ENCODE measurements around the gene UNC13C.

The UNC13C gene

DNA sequence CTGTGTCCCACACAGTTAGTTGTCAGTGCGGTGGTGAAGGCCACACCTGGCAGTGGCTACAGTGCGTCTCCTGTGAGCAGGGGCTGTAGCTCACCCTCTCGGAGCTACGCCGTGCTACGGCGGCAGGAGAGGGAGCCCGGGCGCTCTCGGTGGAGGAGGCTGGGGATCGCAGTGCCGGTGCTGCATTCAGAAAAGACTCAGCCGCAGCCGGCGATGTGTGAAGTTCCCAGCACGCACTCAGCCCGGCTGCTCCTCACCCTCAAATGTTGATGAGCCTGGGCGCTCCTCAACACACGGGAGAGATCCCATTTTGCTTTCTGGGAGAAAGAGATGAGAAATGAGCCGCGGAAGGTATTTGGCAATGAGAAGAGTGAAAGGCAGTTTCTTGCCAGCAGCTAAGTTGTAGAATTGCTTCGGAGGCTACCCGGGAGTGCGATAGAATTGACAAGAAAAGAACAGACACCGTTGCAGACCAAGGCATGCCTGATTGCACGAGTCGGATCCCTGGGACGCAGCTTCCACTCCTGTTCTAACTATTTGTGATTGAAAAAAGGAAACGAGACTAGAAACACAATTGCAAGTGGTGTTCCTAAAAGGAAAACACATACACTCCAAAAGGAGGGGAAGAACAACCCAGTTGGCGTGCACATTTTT lies at the start of gene UNC13C:
Gene UNC13C (plus strand): TSS at position 189 of the 654 bp plus-strand sequence. CDS start 34,463 bp downstream, outside the sequence.
- TF ChIP-seq GATA2 (IDR thresholded peaks at IDR 0.05; ENCODE audit: low read depth, low read length) (no peak), GATA3 (IDR thresholded peaks at IDR 0.05; ENCODE audit: low read depth, low read length) (no peak)

DNA sequence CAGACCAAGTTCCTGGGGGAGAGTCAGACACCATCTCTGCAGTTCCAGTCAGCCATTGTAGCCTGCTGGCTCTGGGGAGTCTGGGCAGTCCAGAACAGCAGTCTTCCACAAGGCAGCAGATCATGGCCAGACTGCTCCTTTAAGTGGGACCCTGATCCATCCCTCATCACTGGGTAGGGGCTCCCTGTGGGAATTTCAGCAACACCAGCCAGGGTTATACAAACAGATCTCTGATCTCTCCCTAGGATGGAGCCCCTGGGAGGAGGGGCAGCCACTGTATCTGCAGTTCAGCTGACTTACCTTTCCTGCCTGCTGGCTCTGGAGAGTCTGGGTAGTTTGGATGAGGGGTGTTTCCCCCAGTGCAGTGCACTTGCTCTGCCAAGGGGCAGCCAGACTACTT lies 42.1 kb upstream of the UNC13C start:
- no peak for TF ChIP-seq GATA2 (IDR thresholded peaks at IDR 0.05; ENCODE audit: low read depth, low read length)

DNA sequence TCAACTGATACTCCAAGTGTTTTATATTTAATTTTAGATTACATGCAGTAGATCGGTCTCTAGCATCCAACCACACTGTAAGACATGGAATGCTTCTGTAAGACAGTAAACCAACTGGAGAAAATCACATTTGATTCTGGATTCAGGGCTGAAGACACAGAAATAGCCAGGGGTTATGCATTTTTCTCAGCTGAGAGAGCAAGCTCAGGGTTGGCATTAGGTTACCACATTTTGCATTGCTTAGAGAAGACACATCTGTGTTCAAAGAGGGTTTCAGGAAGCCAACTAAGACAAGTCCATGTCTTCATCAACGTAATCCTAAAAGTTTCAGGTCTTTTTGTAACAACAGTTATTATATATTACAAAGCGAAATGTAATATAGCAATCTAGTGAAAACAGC lies 27.7 kb upstream of the UNC13C start:
- TF ChIP-seq GATA2 (IDR thresholded peaks at IDR 0.05; ENCODE audit: low read depth, low read length) (no peak), GATA3 (IDR thresholded peaks at IDR 0.05; ENCODE audit: low read depth, low read length) (no peak)

DNA sequence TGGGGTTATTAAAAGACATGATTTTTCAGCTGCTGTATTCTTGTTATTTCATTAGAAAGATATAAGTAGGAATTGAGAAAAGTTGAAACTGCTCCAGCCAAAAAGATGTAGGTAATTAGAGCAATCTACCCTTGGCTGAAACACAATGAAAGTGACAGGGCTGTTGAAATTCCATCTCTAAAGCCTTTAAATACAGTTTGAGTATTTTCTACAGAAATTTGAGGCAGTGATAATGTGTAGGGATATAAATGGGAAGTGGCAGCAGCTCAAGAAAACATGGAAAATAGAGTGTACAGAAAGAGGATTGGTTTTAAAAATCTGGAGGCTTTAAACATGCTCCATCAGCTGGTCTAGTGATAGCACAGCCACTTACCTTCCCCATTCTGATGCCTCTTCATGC lies 22.8 kb upstream of the UNC13C start:
- no peak for TF ChIP-seq GATA3 (IDR thresholded peaks at IDR 0.05; ENCODE audit: low read depth, low read length)
- no peak for TF ChIP-seq GATA2 (IDR thresholded peaks at IDR 0.05; ENCODE audit: low read depth, low read length)

DNA sequence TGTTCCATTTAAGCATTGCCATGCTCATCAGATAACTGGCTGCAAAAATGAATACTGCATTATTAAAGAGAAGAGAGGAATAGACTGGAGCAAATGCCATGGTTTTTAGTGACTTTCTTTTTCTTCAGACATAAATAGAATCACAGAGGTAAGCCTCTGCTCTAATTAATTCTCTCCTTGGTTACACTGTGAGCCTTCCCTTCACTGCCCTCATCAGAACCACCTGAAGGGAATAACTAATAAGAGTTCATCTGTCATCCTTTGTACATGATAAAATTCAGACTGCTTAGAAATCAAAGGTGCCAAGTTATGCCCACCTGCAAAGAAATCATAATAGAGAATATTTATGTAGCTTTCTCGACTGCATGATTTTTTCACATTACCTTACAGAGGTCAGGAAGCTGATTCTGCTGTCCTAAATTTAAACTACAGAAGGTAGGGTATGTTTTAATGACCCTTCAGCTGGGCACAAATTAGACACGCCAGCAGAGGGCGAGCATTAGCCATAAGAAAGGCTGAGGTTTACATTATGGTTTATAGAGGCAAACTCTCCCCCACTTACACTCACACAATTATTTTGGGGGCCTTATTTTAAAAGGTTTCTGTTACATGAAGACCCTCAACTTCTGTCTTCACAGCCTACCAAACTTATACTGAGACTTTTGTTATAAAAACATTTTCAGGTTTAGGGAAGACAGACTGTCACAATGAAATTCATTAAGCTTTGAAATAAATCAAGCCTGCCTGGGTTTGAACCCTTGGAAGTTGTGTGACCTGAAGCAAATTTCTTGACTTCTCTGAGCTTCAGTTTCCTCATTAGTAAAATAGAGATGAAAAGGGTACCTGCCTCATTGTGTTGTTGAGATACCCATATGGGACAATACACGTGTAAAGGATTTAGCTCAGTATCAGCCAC lies 15.3 kb upstream of the UNC13C start:
- TF ChIP-seq GATA2 (IDR thresholded peaks at IDR 0.05; ENCODE audit: low read depth, low read length): no peak
- TF ChIP-seq GATA3 (IDR thresholded peaks at IDR 0.05; ENCODE audit: low read depth, low read length): no peak

DNA sequence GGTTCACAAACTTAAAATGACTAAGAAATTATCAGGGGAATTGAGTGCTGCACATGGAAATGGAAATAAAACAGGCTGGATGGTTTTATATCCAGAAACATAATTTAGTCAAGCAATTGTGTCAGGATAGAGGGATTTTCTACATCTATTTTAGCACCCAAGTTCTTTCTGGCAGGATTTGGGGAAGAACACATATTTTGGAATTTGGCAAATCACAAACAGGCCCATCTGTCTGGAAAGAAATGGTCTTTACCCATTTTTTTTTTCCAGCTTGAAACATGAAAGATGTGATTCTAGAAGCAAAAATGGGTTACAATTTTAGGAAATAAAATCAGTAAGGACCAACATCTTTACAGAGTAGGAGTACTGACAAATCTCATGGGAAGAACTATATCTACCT lies 14.4 kb upstream of the UNC13C start:
- TF ChIP-seq GATA2 (IDR thresholded peaks at IDR 0.05; ENCODE audit: low read depth, low read length) (no peak), GATA3 (IDR thresholded peaks at IDR 0.05; ENCODE audit: low read depth, low read length) (no peak)

DNA sequence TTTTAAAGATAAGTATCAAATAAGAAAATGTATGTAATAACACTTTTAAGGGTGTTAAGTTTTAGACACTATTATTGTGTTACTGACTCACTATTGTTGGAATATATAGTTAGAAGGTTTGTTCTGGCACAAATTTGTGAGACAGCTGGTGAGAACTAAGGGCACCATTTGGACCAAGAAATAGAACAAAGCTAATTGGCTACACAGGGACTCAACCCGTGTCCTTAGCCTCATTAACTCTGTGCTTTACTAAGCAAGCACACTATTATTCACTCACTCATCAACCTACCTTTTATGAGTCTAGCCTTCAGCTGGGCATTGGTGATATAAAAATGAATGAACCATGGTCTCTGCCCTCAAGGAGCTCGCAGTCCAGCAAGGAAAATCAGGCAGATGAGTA lies 4.1 kb upstream of the UNC13C start:
- TF ChIP-seq GATA2 (IDR thresholded peaks at IDR 0.05; ENCODE audit: low read depth, low read length) (no peak), GATA3 (IDR thresholded peaks at IDR 0.05; ENCODE audit: low read depth, low read length) (no peak)

DNA sequence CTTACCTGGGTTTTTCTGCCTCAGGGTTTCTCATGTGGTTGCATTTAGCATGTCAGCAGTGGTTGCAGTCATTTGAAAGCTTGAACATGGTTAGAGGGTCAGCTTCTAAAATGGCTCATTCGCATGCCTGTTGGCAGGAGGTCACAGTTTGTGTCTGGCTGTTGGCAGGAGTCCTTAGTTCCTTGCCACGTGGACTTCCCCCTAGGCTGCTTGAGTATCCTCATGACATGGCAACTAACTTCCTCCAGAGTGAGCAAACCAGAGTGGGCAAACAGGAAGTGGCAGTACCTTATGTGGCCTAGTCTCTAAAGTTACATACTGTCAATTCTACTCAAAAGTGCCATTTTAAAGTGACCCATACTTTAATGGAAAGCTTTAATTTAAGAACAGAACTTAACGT lies 3.4 kb upstream of the UNC13C start:
- TF ChIP-seq GATA3 (IDR thresholded peaks at IDR 0.05; ENCODE audit: low read depth, low read length): no peak
- TF ChIP-seq GATA2 (IDR thresholded peaks at IDR 0.05; ENCODE audit: low read depth, low read length): no peak

DNA sequence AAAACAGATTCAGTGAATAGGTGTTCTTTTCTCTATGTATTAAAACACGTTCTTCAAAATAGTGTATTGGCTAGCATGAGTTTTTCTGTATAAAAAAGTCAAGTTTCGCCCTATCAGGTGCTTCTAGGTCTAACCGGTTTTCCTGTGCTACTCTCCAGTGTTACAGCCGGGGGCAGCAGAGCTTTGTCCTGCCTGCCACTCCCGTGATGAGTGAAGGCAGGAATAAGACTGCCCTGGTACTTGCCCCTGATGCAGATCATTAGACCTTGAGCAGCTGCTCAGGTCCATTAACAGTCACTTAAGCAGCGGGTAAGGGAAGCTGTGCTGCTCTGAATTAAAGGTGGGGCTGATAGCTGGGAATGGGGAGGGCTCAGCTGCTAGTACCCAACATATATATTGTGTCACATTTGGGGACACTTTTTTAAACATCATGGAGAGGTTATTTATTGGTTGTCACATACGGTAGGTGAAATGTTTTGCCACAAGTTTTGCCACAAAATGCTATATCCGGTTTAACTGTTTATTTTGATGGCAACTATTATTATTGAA lies 1.3 kb upstream of the UNC13C start:
- TF ChIP-seq GATA3 (IDR thresholded peaks at IDR 0.05; ENCODE audit: low read depth, low read length): no peak
- TF ChIP-seq GATA2 (IDR thresholded peaks at IDR 0.05; ENCODE audit: low read depth, low read length): no peak

DNA sequence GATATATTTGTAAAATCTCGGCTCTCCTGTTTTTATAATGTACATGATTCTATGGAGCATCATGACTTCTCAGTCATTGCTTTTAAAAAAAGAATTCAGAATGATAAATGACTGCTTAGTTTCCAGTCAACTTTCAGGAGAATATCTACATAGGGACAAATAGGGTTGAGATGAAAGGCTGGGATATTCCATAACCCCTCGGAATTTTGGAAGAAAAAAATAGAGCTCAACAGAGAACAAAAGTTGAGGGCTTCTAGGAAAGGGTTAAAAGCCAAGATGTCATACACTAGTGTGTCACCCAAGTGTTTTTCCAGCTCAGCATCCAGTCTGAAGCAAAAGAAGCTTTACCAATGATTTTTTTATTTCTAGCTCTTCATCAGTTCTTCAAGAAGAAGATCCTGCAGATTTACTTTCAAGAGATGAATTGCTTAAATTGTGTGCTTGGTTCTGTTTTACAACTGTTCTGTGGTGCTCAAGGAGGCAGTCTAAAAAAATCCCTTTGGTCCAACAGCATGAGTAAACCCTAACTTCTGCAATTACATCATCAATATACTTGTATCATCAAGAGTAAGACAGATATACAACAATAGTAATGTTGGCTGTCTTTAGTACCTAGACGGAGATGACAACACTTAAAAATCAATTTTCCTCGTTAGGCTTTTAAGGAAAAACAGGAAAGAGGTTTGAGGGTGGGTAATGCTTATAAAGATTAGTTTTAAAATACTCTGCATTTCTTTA lies 979 bp downstream of the UNC13C start:
- TF ChIP-seq GATA2 (IDR thresholded peaks at IDR 0.05; ENCODE audit: low read depth, low read length): no peak
- TF ChIP-seq GATA3 (IDR thresholded peaks at IDR 0.05; ENCODE audit: low read depth, low read length): no peak

DNA sequence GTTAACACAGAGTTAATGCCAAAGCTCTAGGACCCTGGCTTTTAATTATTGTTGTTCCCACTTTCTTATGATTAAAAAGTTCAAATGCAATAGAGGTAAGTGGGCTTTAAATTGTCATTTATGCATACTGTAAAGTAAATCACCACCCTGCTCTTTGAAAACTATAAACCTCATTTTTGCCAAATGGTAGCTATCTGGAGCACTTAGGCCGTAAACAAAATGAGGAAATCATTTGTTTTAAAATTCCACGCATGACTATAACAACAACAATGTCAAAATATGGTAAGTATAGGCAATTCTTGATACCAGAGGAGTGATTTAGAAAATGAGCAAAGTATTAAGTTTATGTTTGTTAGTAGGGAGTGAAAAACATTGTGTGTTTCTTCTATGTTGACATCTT lies 1.8 kb downstream of the UNC13C start:
- TF ChIP-seq GATA3 (IDR thresholded peaks at IDR 0.05; ENCODE audit: low read depth, low read length) (no peak), GATA2 (IDR thresholded peaks at IDR 0.05; ENCODE audit: low read depth, low read length) (no peak)

DNA sequence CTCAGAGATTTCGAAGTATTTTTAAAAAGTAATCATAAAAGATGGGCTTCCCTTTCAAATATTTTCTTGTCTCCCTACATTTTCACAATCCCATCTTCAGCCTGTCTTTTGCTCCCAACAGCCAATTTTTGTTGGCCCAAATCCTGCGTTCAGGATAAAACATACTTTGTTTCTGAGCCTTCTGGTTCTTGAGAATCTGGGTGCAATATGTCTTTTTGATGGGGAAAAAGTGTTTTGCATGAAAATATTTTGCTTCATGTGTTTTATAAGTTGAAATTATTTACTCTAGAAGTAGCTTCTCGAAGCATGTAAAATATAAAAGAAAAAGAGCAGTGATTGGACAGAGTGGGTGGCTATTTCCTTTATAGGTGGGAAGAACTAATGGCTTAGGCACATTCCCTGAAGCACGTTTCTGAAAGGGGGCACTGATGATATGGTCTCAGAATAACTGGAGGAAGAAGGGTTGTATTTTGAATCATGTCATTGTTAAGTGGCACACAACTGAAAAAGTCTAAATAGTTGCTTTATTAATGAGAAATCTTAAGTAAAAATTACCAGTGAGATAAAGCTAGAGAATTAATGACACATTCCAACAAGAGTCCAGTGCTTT lies 3.9 kb downstream of the UNC13C start:
- TF ChIP-seq GATA2 (IDR thresholded peaks at IDR 0.05; ENCODE audit: low read depth, low read length): no peak
- TF ChIP-seq GATA3 (IDR thresholded peaks at IDR 0.05; ENCODE audit: low read depth, low read length): no peak

DNA sequence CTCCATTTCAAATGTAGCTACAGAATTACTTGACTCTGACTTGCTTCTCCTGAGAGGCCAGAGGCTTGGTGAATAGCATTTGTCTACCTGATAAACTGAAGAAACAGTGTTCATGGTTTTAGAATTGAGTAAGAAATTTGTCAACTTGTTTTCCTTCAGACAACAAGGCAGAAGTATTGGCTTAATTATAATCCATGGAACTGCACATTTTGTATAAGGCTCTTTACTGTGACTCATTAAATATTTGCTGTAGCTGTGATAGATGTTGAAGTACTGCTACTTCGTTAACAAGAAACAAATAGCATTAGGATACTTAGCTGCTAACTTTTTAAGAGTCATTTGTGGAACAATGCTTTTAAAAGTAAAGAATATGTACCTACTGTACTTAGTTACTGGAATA lies 4.6 kb downstream of the UNC13C start:
- TF ChIP-seq GATA2 (IDR thresholded peaks at IDR 0.05; ENCODE audit: low read depth, low read length): no peak
- no peak for TF ChIP-seq GATA3 (IDR thresholded peaks at IDR 0.05; ENCODE audit: low read depth, low read length)

DNA sequence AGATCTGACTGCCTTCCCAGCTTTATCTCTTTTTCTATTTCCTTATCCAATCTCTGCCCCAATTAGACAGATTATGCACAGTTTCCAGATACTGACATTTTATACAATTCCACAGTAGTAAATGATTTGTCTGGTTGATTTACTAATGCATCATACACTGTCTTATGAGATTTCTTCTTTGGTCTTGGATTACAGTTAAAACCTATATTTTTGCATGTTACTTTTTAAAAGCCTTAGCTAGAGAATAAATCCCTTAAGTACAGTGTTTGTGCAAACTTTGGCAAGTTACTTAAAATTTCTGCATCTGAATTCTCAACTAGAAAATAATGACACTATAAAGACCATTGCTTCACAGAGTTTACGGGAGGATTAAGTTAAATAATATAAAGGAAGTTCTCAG lies 6.0 kb downstream of the UNC13C start:
- no peak for TF ChIP-seq GATA2 (IDR thresholded peaks at IDR 0.05; ENCODE audit: low read depth, low read length)
- no peak for TF ChIP-seq GATA3 (IDR thresholded peaks at IDR 0.05; ENCODE audit: low read depth, low read length)

All from SH-SY5Y (cell line).